Sigmoid colon (tissue), 4 donors: ENCODE data around the gene PARVB.

Experiments
- POLR2A ChIP-seq, 2 donors: fragments of 450-650 bp; IDR thresholded peaks; one replicate each; pipeline ENCODE4 v1.6.1; 2016; ENCODE audit warnings: antibody characterized with exemption in 2 of 2, mild to moderate bottlenecking in 2 of 2, moderate library complexity in 2 of 2
- POLR2AphosphoS5 ChIP-seq, 4 donors: sonication (generic); formaldehyde crosslinking; IDR thresholded peaks; one replicate each; pipeline ENCODE4 v1.6.1; 2017; ENCODE audit warnings: antibody characterized with exemption in 4 of 4
- TF ChIP-seq, protein P1 (sequence below), 4 experiments: fragments of 450-650 bp in 3 of 4; fragments of 200-600 bp in 1 of 4; IDR thresholded peaks; one replicate each; pipeline ENCODE4 v1.5.1; 2016 to 2019; ENCODE audit warnings: antibody characterized with exemption in 4 of 4, mild to moderate bottlenecking in 3 of 4, moderate library complexity in 2 of 4

DNA sequence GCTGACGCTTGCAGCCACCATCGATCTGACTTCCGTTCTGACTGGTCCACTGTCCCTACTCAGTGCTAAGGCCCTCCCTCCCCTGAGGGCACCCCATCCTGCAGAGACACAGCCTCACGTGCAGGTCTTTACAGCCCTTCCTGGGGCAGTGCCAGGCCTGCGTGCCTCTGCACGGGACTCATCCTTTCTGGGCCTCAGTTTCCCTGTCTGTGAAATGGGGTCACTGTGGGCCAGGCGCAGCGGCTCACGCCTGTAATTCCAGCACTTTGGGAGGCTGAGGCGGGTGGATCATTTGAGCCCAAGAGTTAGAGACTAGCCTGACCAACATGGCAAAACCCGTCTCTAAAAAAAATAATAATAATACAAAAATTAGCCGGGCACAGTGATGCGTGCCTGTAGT is 138.9 kb downstream of the PARVB start:
- TF ChIP-seq, protein P1, sequence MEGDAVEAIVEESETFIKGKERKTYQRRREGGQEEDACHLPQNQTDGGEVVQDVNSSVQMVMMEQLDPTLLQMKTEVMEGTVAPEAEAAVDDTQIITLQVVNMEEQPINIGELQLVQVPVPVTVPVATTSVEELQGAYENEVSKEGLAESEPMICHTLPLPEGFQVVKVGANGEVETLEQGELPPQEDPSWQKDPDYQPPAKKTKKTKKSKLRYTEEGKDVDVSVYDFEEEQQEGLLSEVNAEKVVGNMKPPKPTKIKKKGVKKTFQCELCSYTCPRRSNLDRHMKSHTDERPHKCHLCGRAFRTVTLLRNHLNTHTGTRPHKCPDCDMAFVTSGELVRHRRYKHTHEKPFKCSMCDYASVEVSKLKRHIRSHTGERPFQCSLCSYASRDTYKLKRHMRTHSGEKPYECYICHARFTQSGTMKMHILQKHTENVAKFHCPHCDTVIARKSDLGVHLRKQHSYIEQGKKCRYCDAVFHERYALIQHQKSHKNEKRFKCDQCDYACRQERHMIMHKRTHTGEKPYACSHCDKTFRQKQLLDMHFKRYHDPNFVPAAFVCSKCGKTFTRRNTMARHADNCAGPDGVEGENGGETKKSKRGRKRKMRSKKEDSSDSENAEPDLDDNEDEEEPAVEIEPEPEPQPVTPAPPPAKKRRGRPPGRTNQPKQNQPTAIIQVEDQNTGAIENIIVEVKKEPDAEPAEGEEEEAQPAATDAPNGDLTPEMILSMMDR (IDR thresholded peaks at IDR 0.05), result no peak
- no peak for TF ChIP-seq POLR2AphosphoS5 (IDR thresholded peaks at IDR 0.05)
- TF ChIP-seq POLR2A (IDR thresholded peaks at IDR 0.05), result no peak
